ENCODE results near the gene EIF3J.

DNA sequence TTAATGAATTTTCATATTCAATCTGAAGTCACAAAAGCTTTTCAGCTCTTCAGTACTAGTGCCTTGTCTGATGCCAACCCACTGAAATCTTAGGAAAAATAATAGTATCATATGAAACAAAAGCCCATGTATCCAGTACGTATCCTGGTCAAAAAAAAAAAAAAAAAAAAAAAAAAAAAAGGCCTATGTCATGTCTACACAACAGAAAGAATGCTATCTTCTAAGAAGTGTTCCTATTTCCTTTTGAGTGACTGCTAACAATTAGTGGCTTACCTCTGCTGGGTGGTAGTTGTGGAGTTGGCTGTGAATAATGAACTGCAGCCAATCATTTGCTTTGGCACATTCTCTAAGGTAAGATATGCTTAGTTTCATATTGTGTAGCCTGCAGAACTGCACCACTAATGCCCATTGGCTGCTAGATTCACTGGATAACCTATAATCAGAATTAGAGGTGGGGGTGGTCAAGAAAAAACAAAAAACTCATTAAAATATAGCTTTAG is 59.6 kb downstream of the EIF3J start:
- TF ChIP-seq, protein P1, sequence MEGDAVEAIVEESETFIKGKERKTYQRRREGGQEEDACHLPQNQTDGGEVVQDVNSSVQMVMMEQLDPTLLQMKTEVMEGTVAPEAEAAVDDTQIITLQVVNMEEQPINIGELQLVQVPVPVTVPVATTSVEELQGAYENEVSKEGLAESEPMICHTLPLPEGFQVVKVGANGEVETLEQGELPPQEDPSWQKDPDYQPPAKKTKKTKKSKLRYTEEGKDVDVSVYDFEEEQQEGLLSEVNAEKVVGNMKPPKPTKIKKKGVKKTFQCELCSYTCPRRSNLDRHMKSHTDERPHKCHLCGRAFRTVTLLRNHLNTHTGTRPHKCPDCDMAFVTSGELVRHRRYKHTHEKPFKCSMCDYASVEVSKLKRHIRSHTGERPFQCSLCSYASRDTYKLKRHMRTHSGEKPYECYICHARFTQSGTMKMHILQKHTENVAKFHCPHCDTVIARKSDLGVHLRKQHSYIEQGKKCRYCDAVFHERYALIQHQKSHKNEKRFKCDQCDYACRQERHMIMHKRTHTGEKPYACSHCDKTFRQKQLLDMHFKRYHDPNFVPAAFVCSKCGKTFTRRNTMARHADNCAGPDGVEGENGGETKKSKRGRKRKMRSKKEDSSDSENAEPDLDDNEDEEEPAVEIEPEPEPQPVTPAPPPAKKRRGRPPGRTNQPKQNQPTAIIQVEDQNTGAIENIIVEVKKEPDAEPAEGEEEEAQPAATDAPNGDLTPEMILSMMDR (IDR thresholded peaks at IDR 0.05; ENCODE audit: poor library complexity), result no peak
- no peak for TF ChIP-seq EZH2phosphoT487 (IDR thresholded peaks at IDR 0.05; ENCODE audit: low read depth, severe bottlenecking, unreplicated experiment)
